Measurements from ENCODE around the gene UBE2N. TPM values are rescaled to one million over a fixed set of nuclear protein-coding genes. Genes with fewer than 3 reads are reported as not detected.
"Not testable (repeated sequence)": the region's sequence is repeated elsewhere in the genome, so short reads cannot be mapped to it uniquely, and the experiment has no call there.

Gene UBE2N
- total RNA-seq, 1 donor from 2014 or later: 58.4 TPM

- not testable (repeated sequence) for DNase-seq (ENCODE audit: low read depth)
These were observed 30.7 kb downstream of the UBE2N start for GRCh38 chr12:93411060-93411459.

GRCh38 chr12:93409343-93410187 lies 32.2 kb downstream of the UBE2N start:
- DNase-seq (ENCODE audit: low read depth): not testable (repeated sequence)

GRCh38 chr12:93408813-93409212 lies 32.9 kb downstream of the UBE2N start:
- no peak for DNase-seq (ENCODE audit: low read depth)

GRCh38 chr12:93407963-93408283 lies 33.8 kb downstream of the UBE2N start:
- no peak for DNase-seq (ENCODE audit: low read depth)

GRCh38 chr12:93407054-93407962 lies 34.4 kb downstream of the UBE2N start:
- no peak for DNase-seq (ENCODE audit: low read depth)

- no peak for DNase-seq (ENCODE audit: low read depth)
These were observed 36.5 kb downstream of the UBE2N start for GRCh38 chr12:93404961-93405849.

GRCh38 chr12:93403988-93404803 lies 37.6 kb downstream of the UBE2N start:
- no peak for DNase-seq (ENCODE audit: low read depth)

- DNase-seq (ENCODE audit: low read depth): no peak
These were observed 39.1 kb downstream of the UBE2N start for GRCh38 chr12:93402333-93403311.

- DNase-seq (ENCODE audit: low read depth): not testable (repeated sequence)
These were observed 42.4 kb downstream of the UBE2N start for GRCh38 chr12:93399183-93399863.

- DNase-seq (ENCODE audit: low read depth): no peak
These were observed 44.3 kb downstream of the UBE2N start for GRCh38 chr12:93397412-93397811.

- DNase-seq (ENCODE audit: low read depth): no peak
These were observed 48.3 kb downstream of the UBE2N start for GRCh38 chr12:93393425-93393824.

- peak; percentile 68 for DNase-seq (ENCODE audit: low read depth)
These were observed 51.0 kb downstream of the UBE2N start for GRCh38 chr12:93390549-93391297.

- DNase-seq (ENCODE audit: low read depth): peak; percentile 77
These were observed 51.7 kb downstream of the UBE2N start for GRCh38 chr12:93390031-93390430.

GRCh38 chr12:93387780-93388179 lies 54.0 kb downstream of the UBE2N start:
- peak; percentile 31 for DNase-seq (ENCODE audit: low read depth)

- DNase-seq (ENCODE audit: low read depth): not testable (repeated sequence)
These were observed 59.7 kb downstream of the UBE2N start for GRCh38 chr12:93381976-93382437.

GRCh38 chr12:93381161-93381975 lies 60.4 kb downstream of the UBE2N start:
- DNase-seq (ENCODE audit: low read depth): no peak

- peak; percentile 55 for DNase-seq (ENCODE audit: low read depth)
These were observed 61.1 kb downstream of the UBE2N start for GRCh38 chr12:93380480-93381121.

Data from renal cortical epithelial cell (primary cell).